Measurements from ENCODE around the gene DGKZ.

DGKZ gene

GRCh38 chr11:46348566-46349401, 1.5 kb downstream of the DGKZ start:
- peaks cover 23% of the 10 kb centered on the region for H3K36me3 ChIP-seq
- no peaks in the 10 kb centered on the region for H3K27me3 ChIP-seq
- H3K4me3 ChIP-seq (ENCODE audit: low read depth in 1 of 2, low read length in 1 of 2), result peak overlapping the region; percentile 73 to 74
- peaks cover 89 to 94% of the 10 kb centered on the region in 2 experiments for H3K4me1 ChIP-seq (ENCODE audit: control insufficient read depth in 1 of 2, insufficient read depth in 1 of 2, low read depth in 1 of 2, low read length in 1 of 2)
- peak overlapping the region; percentile 94 for H3K27ac ChIP-seq
- TF ChIP-seq CTCF (IDR thresholded peaks at IDR 0.05), result no peak
- no peaks in the 10 kb centered on the region for H3K9me3 ChIP-seq

- H3K36me3 ChIP-seq, result peaks cover 23% of the 10 kb centered on the region
- peaks cover 82 to 83% of the 10 kb centered on the region in 2 experiments for H3K4me1 ChIP-seq (ENCODE audit: control insufficient read depth in 1 of 2, insufficient read depth in 1 of 2, low read depth in 1 of 2, low read length in 1 of 2)
- no peaks in the 10 kb centered on the region for H3K9me3 ChIP-seq
- no peak for TF ChIP-seq CTCF (IDR thresholded peaks at IDR 0.05)
- H3K27me3 ChIP-seq, result no peaks in the 10 kb centered on the region
- H3K4me3 ChIP-seq (ENCODE audit: low read depth in 1 of 2, low read length in 1 of 2), result no peak overlapping the region
- peak overlapping the region; percentile 94 for H3K27ac ChIP-seq
These were observed 3.4 kb downstream of the DGKZ start for GRCh38 chr11:46350695-46351094.

- H3K9me3 ChIP-seq, result no peaks in the 10 kb centered on the region
- peak overlapping the region; percentile 94 for H3K27ac ChIP-seq
These were observed 3.9 kb downstream of the DGKZ start for GRCh38 chr11:46351148-46351547.

GRCh38 chr11:46351606-46352005, 4.3 kb downstream of the DGKZ start:
- H3K9me3 ChIP-seq, result no peaks in the 10 kb centered on the region
- H3K27ac ChIP-seq, result peak overlapping the region; percentile 94
- H3K36me3 ChIP-seq, result peaks cover 32% of the 10 kb centered on the region
- TF ChIP-seq CTCF (IDR thresholded peaks at IDR 0.05), result no peak
- H3K4me3 ChIP-seq (ENCODE audit: low read depth in 1 of 2, low read length in 1 of 2), result no peak overlapping the region
- no peaks in the 10 kb centered on the region for H3K27me3 ChIP-seq
- peaks cover 82 to 83% of the 10 kb centered on the region in 2 experiments for H3K4me1 ChIP-seq (ENCODE audit: control insufficient read depth in 1 of 2, insufficient read depth in 1 of 2, low read depth in 1 of 2, low read length in 1 of 2)

More at GRCh38 chr11:46351148-46351547, 3.9 kb downstream of the DGKZ start:
- Histone ChIP-seq H3K27me3 (no peaks in the 10 kb centered on the region), H3K4me1 (ENCODE audit: control insufficient read depth in 1 of 2, insufficient read depth in 1 of 2, low read depth in 1 of 2, low read length in 1 of 2) (peaks cover 82 to 83% of the 10 kb centered on the region in 2 experiments), H3K36me3 (peaks cover 28% of the 10 kb centered on the region), H3K4me3 (ENCODE audit: low read depth in 1 of 2, low read length in 1 of 2) (no peak overlapping the region)
- TF ChIP-seq CTCF (IDR thresholded peaks at IDR 0.05), result no peak

GRCh38 chr11:46352063-46352841, 5.0 kb downstream of the DGKZ start:
- Histone ChIP-seq H3K4me1 (ENCODE audit: control insufficient read depth in 1 of 2, insufficient read depth in 1 of 2, low read depth in 1 of 2, low read length in 1 of 2) (peaks cover 85% of the 10 kb centered on the region in 2 experiments), H3K36me3 (peaks cover 32% of the 10 kb centered on the region), H3K27me3 (no peaks in the 10 kb centered on the region), H3K27ac (peak overlapping the region; percentile 94), H3K4me3 (ENCODE audit: low read depth in 1 of 2, low read length in 1 of 2) (no peak overlapping the region), H3K9me3 (no peaks in the 10 kb centered on the region)
- TF ChIP-seq CTCF (IDR thresholded peaks at IDR 0.05), result peak; percentile 88
